ENCODE data around the gene ZNF581. TPM values are rescaled to one million over a fixed set of nuclear protein-coding genes. Genes with fewer than 3 reads are reported as not detected.

Gene ZNF581
- total and polyA plus RNA-seq, 4 donors, result 2.1 to 7.3 (median 5.2) TPM

- DNase-seq (ENCODE audit: low spot score), result no peak
- no peak overlapping the region for H3K9ac ChIP-seq (ENCODE audit: low read depth in 1 of 2, low read length in 2 of 2)
- H3K4me3 ChIP-seq (ENCODE audit: low read depth in 1 of 3, low read length in 3 of 3), result no peak overlapping the region
These were observed 9.6 kb upstream of the ZNF581 start for GRCh38 chr19:55633861-55634260.

More at GRCh38 chr19:55633861-55634260, 9.6 kb upstream of the ZNF581 start:
- Histone ChIP-seq H3K9me3 (ENCODE audit: control insufficient read depth in 4 of 4, low read length in 3 of 4) (no peaks in the 10 kb centered on the region), H3K27ac (ENCODE audit: low read depth in 1 of 2, low read length in 2 of 2) (no peak overlapping the region), H3K36me3 (ENCODE audit: control insufficient read depth in 4 of 4, insufficient read depth in 3 of 4, low read depth in 1 of 4, low read length in 3 of 4) (no peaks in the 10 kb centered on the region), H3K4me1 (ENCODE audit: control insufficient read depth in 4 of 4, insufficient read depth in 4 of 4, low read length in 3 of 4) (peaks cover 13 to 36% (median 26%) of the 10 kb centered on the region in 4 donors), H3K27me3 (ENCODE audit: control insufficient read depth in 4 of 4, insufficient read depth in 4 of 4, low read length in 3 of 4) (no peaks in the 10 kb centered on the region)
- no peak for TF ChIP-seq YY1 (IDR thresholded peaks at IDR 0.05)
- no peak for TF ChIP-seq REST (IDR thresholded peaks at IDR 0.05)
- TF ChIP-seq, protein P1, sequence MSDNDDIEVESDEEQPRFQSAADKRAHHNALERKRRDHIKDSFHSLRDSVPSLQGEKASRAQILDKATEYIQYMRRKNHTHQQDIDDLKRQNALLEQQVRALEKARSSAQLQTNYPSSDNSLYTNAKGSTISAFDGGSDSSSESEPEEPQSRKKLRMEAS (IDR thresholded peaks at IDR 0.05), result no peak
- no peak for TF ChIP-seq FOXA2 (IDR thresholded peaks at IDR 0.05)
- TF ChIP-seq, protein P2, sequence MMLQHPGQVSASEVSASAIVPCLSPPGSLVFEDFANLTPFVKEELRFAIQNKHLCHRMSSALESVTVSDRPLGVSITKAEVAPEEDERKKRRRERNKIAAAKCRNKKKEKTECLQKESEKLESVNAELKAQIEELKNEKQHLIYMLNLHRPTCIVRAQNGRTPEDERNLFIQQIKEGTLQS (IDR thresholded peaks at IDR 0.05), result no peak
- TF ChIP-seq NR2F2 (IDR thresholded peaks at IDR 0.05), result no peak
- no peak for TF ChIP-seq JUND (IDR thresholded peaks at IDR 0.05)
- TF ChIP-seq, protein P3, sequence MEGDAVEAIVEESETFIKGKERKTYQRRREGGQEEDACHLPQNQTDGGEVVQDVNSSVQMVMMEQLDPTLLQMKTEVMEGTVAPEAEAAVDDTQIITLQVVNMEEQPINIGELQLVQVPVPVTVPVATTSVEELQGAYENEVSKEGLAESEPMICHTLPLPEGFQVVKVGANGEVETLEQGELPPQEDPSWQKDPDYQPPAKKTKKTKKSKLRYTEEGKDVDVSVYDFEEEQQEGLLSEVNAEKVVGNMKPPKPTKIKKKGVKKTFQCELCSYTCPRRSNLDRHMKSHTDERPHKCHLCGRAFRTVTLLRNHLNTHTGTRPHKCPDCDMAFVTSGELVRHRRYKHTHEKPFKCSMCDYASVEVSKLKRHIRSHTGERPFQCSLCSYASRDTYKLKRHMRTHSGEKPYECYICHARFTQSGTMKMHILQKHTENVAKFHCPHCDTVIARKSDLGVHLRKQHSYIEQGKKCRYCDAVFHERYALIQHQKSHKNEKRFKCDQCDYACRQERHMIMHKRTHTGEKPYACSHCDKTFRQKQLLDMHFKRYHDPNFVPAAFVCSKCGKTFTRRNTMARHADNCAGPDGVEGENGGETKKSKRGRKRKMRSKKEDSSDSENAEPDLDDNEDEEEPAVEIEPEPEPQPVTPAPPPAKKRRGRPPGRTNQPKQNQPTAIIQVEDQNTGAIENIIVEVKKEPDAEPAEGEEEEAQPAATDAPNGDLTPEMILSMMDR (IDR thresholded peaks at IDR 0.05; ENCODE audit: low read depth, low read length, missing input control), result no peak
- no peak for TF ChIP-seq RAD21 (IDR thresholded peaks at IDR 0.05)
- TF ChIP-seq RXRA (IDR thresholded peaks at IDR 0.05), result no peak
- no peak for TF ChIP-seq TAF1 (conservative IDR thresholded peaks at IDR 0.05)
- no peak for TF ChIP-seq HNF4G (IDR thresholded peaks at IDR 0.05)
- TF ChIP-seq ZBTB33 (IDR thresholded peaks at IDR 0.05), result no peak
- TF ChIP-seq SP1 (IDR thresholded peaks at IDR 0.05), result no peak
- 78% methylated on average over 8 of the region's 8 CpGs for WGBS

Measured in liver (tissue), 9 donors.